HG02981 (cell line): ENCODE results near the gene LRP4.
"Not testable (repeated sequence)": the region's sequence is repeated elsewhere in the genome, so short reads cannot be mapped to it uniquely, and the experiment has no call there.

Experiments used
- ATAC-seq: cut with Tn5 transposase; IDR thresholded peaks from one replicate; pipeline ENCODE4 v1.9.1; 2021; ENCODE audit warnings: mild to moderate bottlenecking, moderate library complexity; ENCODE audit not compliant: unreplicated experiment

LRP4 gene

DNA sequence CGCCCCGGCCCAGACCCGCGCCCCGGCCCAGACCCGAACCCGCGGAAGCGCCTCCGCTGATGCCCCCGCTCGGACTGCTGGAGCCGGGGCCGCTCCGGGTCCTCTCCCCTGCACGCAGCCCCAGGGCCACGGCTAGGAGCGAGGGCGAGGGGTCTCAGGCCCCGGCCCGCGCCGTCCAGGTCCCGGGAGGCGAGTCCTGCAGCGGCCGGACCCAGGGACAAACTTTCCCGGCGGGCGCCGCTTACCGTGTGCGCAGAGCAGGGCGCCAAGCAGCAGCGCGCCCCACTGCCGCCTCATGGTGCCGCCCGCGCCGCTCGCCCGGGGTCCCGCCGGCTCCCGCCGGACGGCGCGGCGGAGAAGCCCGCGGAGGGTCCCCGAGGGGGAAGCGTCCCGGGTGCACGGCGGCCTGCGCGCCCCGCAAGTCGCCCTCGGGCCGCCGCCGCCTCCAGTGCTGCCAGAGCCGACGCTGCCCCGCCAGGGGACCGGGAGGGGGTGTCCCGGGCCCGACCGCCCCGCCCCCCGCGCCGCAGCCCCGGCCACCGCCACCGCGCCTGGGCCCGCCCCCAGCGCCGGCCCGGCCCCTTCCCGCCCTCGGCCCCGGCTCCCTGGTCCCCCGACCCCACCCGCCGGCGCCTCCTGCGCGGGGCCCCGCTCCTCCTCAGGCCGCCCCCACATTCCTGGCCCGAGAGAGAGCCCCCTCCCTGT lies at the start of gene LRP4:
Gene LRP4, minus strand, starts transcription at position 468 of the 705 bp plus-strand sequence. Its CDS starts 171 bp downstream, at position 297.
- no peak for ATAC-seq

DNA sequence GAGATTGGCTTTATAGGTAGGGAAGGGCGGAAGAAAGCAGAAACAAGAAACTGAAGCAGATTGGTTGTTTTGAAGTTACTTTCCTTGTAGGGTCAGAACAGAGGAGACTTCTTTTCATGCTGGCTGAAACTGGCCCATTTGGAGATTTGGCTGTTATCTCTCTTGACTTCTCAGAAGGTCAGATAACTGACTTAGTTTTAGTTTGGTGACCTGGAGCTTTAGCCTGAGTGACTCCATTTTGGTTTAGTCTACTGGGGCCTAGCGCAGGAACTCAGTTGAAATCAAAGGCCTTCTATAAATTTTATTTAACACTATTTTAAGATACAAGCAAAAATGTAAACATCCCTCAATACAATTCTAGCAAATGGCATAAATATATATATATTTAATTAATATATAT lies 49.6 kb upstream of the LRP4 start:
- no peak for ATAC-seq

GRCh38 chr11:46966773-46967172 lies 48.4 kb upstream of the LRP4 start:
- ATAC-seq = no peak

GRCh38 chr11:46963844-46964243 lies 45.5 kb upstream of the LRP4 start:
- ATAC-seq = no peak

- not testable (repeated sequence) for ATAC-seq
These were observed 43.5 kb upstream of the LRP4 start for GRCh38 chr11:46961886-46962285.

- no peak for ATAC-seq
These were observed 42.7 kb upstream of the LRP4 start for GRCh38 chr11:46961041-46961440.

GRCh38 chr11:46958777-46959176 lies 40.4 kb upstream of the LRP4 start:
- no peak for ATAC-seq

DNA sequence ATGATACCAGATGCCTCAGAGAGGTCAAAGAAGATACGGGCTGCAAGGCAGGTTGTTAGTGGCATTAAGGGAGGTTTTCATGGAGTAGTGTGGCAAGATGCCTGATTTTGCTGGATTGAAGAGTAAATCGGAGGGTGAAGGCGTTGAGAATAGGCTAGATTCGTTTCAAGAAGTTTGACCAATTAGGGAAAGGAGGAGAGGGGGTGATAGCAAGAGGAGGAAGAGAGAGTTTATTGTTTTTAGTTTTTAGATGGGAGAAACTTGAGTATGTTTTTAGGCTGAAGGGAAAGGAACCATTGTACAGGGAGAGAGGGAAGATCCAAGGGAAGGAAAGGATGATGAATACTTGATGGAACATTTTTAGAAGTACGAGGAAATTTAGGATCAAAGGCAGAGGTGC lies 34.7 kb upstream of the LRP4 start:
- no peak for ATAC-seq

- ATAC-seq = no peak
These were observed 34.2 kb upstream of the LRP4 start for GRCh38 chr11:46952553-46952952.

DNA sequence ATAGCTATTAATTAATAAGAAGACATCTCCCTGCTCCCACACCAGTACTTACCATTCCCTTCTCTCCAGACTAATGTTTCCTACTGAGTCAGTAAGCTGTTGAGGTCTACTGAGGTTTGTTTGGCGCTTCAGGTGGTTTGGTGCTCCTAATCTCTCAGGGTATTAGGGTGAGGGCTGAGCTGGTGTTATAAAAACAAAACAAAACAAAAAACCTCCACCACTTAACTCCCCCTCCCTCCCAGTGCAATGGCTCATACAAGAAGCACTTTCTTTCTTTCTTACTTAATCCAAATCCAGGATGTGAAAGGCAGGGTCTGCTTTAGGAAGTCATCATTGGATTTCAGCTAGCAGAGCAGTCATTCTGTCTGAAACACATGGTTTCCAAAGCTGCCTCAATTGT lies 33.5 kb upstream of the LRP4 start:
- no peak for ATAC-seq

- no peak for ATAC-seq
These were observed 30.9 kb upstream of the LRP4 start for GRCh38 chr11:46949297-46949696.

DNA sequence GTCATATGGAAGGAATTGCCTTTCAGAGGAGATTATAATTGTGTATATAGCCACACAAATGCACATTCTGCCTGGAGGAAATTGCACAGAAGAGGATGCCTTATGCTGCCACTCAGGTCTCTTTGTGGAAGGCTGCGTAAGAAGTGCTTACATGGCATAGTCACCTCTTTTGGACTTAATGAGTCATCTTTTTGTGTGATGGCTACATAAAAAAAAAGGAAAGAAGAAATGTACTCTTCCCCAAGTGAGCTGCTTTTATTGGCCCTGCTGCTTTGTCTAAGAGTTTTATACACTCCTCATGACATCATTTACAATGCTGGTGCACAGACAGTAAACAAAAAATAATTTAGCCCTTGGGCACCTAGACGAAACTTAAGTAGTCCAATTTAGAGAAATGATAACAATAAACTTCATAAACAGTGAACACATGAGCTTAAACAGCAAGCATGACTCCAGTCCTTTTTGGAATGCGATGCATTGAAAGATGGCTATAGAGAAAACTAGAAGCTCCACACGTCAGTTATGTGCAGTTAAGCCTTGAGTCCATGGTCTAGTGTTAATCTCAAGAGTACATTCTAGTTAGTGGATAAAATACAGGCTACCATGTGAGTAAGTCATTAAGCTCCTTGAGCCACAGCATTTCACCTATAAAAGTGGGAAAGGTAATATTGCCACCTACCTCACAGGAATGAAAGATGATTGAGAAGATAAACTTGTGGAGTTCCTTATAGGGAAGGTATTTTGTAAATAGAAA lies 30.2 kb upstream of the LRP4 start:
- ATAC-seq = no peak

DNA sequence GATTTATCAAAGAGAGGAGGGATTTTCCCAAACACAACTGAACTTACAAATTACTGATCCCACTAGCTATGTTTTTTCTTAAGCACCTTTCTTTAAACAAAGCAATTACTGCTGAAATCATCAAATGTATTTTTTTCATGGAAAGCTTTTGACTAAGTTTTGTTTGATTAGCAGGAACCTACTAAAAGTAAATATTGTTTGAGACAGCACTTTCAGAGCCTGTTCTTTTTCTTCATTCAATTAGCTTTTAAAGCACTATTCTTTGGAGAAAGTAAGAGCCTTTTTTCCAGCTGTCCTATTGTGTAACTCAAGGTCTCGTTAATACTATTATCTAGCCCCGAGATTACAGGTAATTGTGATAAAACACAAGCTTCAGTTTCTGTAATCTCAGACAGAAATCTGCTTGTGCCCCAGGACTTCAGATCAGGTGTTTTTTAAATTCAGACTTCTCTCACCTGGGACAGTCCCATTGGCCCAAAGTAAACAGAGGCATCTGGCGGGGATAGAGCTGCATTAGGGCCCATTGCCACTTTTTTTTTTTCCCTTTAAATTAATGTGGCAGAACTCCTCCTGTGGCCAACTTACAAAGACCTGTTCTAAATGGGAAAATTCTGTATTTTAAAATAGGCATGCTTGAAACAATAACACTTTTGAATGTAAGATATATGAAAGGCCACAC lies 29.2 kb upstream of the LRP4 start:
- ATAC-seq = no peak

GRCh38 chr11:46944356-46945075 lies 26.2 kb upstream of the LRP4 start:
- ATAC-seq = no peak

GRCh38 chr11:46942172-46942571 lies 23.8 kb upstream of the LRP4 start:
- no peak for ATAC-seq

GRCh38 chr11:46936138-46937110 lies 18.1 kb upstream of the LRP4 start, which contains the start of gene CSTPP1:
Gene CSTPP1, plus strand, starts transcription at chr11:46936761. Its CDS starts 45 bp downstream, at chr11:46936806.
- ATAC-seq = peak; percentile 92

- ATAC-seq = no peak
These were observed 11.7 kb upstream of the LRP4 start for GRCh38 chr11:46930089-46930488.

- ATAC-seq = not testable (repeated sequence)
These were observed 10.4 kb upstream of the LRP4 start for GRCh38 chr11:46928701-46929100.

DNA sequence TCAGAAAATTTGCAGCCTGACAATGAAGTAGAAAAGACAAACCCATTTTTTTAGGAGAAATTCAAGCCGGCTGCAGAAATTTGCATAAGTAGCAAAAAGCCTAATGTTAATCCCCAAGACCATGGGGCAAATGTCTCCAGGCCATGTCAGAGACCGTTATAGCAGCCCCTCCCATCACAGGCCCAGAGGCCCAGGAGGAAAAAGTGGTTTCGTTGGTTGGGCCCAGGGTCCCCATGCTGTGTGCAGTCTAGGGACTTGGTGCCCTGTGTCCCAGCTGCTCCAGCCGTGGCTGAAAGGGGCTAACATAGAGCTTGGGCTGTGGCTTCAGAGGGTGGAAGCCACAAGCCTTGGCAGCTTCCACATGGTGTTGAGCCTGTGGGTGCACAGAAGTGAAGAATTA lies 9.6 kb upstream of the LRP4 start:
- ATAC-seq = not testable (repeated sequence)

DNA sequence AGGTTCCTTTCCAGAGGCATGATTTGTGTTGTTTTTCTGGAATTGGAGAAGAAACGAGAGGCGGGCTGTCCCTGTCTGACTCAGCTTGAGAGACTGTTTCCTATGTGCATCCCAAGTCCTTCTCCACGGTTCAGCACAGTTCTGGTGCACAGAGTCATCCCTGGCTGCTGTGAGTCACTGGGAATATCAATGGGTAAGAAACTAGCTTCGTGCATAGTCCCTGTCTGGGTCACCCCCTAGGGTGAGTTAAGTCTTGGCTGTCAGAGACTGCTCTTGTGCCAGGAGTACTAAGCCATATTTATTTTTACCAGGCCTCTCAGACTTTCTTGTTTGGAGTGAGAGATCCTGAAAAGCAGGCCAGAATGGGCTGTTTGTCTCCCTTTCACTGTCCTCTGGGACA lies 2.4 kb upstream of the LRP4 start:
- no peak for ATAC-seq
